Measurements from ENCODE around the gene CRISPLD2.

CRISPLD2 gene

GRCh38 chr16:84847564-84848355 lies 28.0 kb downstream of the CRISPLD2 start:
- DNase-seq (ENCODE audit: low read depth in 1 of 2, low spot score in 1 of 2) = no peak
- TF ChIP-seq, protein P1, sequence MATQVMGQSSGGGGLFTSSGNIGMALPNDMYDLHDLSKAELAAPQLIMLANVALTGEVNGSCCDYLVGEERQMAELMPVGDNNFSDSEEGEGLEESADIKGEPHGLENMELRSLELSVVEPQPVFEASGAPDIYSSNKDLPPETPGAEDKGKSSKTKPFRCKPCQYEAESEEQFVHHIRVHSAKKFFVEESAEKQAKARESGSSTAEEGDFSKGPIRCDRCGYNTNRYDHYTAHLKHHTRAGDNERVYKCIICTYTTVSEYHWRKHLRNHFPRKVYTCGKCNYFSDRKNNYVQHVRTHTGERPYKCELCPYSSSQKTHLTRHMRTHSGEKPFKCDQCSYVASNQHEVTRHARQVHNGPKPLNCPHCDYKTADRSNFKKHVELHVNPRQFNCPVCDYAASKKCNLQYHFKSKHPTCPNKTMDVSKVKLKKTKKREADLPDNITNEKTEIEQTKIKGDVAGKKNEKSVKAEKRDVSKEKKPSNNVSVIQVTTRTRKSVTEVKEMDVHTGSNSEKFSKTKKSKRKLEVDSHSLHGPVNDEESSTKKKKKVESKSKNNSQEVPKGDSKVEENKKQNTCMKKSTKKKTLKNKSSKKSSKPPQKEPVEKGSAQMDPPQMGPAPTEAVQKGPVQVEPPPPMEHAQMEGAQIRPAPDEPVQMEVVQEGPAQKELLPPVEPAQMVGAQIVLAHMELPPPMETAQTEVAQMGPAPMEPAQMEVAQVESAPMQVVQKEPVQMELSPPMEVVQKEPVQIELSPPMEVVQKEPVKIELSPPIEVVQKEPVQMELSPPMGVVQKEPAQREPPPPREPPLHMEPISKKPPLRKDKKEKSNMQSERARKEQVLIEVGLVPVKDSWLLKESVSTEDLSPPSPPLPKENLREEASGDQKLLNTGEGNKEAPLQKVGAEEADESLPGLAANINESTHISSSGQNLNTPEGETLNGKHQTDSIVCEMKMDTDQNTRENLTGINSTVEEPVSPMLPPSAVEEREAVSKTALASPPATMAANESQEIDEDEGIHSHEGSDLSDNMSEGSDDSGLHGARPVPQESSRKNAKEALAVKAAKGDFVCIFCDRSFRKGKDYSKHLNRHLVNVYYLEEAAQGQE (IDR thresholded peaks at IDR 0.05; ENCODE audit: insufficient replicate concordance, low read depth) = no peak
- TF ChIP-seq POLR2AphosphoS5 (IDR thresholded peaks at IDR 0.05; ENCODE audit: low read depth) (no peak), SPI1 (IDR thresholded peaks at IDR 0.05; ENCODE audit: borderline replicate concordance, low read depth) (no peak), GABPA (IDR thresholded peaks at IDR 0.05; ENCODE audit: low read depth) (no peak)
- TF ChIP-seq, protein P2, sequence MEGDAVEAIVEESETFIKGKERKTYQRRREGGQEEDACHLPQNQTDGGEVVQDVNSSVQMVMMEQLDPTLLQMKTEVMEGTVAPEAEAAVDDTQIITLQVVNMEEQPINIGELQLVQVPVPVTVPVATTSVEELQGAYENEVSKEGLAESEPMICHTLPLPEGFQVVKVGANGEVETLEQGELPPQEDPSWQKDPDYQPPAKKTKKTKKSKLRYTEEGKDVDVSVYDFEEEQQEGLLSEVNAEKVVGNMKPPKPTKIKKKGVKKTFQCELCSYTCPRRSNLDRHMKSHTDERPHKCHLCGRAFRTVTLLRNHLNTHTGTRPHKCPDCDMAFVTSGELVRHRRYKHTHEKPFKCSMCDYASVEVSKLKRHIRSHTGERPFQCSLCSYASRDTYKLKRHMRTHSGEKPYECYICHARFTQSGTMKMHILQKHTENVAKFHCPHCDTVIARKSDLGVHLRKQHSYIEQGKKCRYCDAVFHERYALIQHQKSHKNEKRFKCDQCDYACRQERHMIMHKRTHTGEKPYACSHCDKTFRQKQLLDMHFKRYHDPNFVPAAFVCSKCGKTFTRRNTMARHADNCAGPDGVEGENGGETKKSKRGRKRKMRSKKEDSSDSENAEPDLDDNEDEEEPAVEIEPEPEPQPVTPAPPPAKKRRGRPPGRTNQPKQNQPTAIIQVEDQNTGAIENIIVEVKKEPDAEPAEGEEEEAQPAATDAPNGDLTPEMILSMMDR (IDR thresholded peaks at IDR 0.05; ENCODE audit: insufficient read depth, low read length) = no peak
- Histone ChIP-seq H3K27ac (replicated peaks) (no peak overlapping the region), H3K27me3 (ENCODE audit: insufficient read depth, poor library complexity, severe bottlenecking) (peaks cover 4% of the 10 kb centered on the region), H3K4me3 (replicated peaks; ENCODE audit: insufficient read depth, low read length) (no peak overlapping the region)

GRCh38 chr16:84848986-84849634 lies 29.3 kb downstream of the CRISPLD2 start:
- TF ChIP-seq GABPA (IDR thresholded peaks at IDR 0.05; ENCODE audit: low read depth) = no peak
- no peak for TF ChIP-seq SPI1 (IDR thresholded peaks at IDR 0.05; ENCODE audit: borderline replicate concordance, low read depth)
- TF ChIP-seq POLR2AphosphoS5 (IDR thresholded peaks at IDR 0.05; ENCODE audit: low read depth) = no peak
- TF ChIP-seq, protein P1 (IDR thresholded peaks at IDR 0.05; ENCODE audit: insufficient replicate concordance, low read depth) = no peak
- TF ChIP-seq, protein P2 (IDR thresholded peaks at IDR 0.05; ENCODE audit: insufficient read depth, low read length) = no peak
- Histone ChIP-seq H3K4me3 (replicated peaks; ENCODE audit: insufficient read depth, low read length) (no peak overlapping the region), H3K27ac (replicated peaks) (no peak overlapping the region), H3K27me3 (ENCODE audit: insufficient read depth, poor library complexity, severe bottlenecking) (peaks cover 4% of the 10 kb centered on the region)
- no peak for DNase-seq (ENCODE audit: low read depth in 1 of 2, low spot score in 1 of 2)

GRCh38 chr16:84849751-84850150 lies 30.0 kb downstream of the CRISPLD2 start:
- peaks cover 4% of the 10 kb centered on the region for H3K27me3 ChIP-seq (ENCODE audit: insufficient read depth, poor library complexity, severe bottlenecking)
- TF ChIP-seq SPI1 (IDR thresholded peaks at IDR 0.05; ENCODE audit: borderline replicate concordance, low read depth) (no peak), POLR2AphosphoS5 (IDR thresholded peaks at IDR 0.05; ENCODE audit: low read depth) (no peak), GABPA (IDR thresholded peaks at IDR 0.05; ENCODE audit: low read depth) (no peak)
- TF ChIP-seq, protein P1 (IDR thresholded peaks at IDR 0.05; ENCODE audit: insufficient replicate concordance, low read depth) = no peak
- TF ChIP-seq, protein P2 (IDR thresholded peaks at IDR 0.05; ENCODE audit: insufficient read depth, low read length) = no peak
- no peak overlapping the region for H3K27ac ChIP-seq (replicated peaks)
- DNase-seq (ENCODE audit: low read depth in 1 of 2, low spot score in 1 of 2) = no peak
- H3K4me3 ChIP-seq (replicated peaks; ENCODE audit: insufficient read depth, low read length) = no peak overlapping the region

All from HL-60 (cell line).